Central memory CD8-positive, alpha-beta T cell (primary cell): ENCODE data around the gene ZNF474.

Experiments
- ATAC-seq: fragments of 150-1000 bp; cut with Tn5 transposase; replicated peaks from 2 replicates; pipeline ENCODE4 v1.10.0; 2022; ENCODE audit warnings: mild to moderate bottlenecking, moderate FRiP score, moderate number of reproducible peaks; ENCODE audit not compliant: poor library complexity, severe bottlenecking; ENCODE audit errors: extremely low read depth
- DNase-seq, 2 donors: peaks; one replicate each; pipeline ENCODE4 v3.0.0; 2021; ENCODE audit warnings: low spot score in 2 of 2
- H3K27ac Mint-ChIP-seq: one replicate; pipeline ENCODE4 v1.8.0; 2022; ENCODE audit warnings: low read depth, mild to moderate bottlenecking, moderate library complexity, mixed read lengths
- H3K27me3 Mint-ChIP-seq: one replicate; pipeline ENCODE4 v1.8.0; 2022; ENCODE audit warnings: mixed read lengths
- H3K36me3 Mint-ChIP-seq: one replicate; pipeline ENCODE4 v1.8.0; 2022; ENCODE audit warnings: mild to moderate bottlenecking, moderate library complexity, mixed read lengths; ENCODE audit not compliant: insufficient read depth
- H3K4me1 Mint-ChIP-seq: one replicate; pipeline ENCODE4 v1.8.0; 2022; ENCODE audit warnings: mixed read lengths
- H3K4me3 Mint-ChIP-seq: one replicate; pipeline ENCODE4 v1.8.0; 2022; ENCODE audit warnings: mild to moderate bottlenecking, moderate library complexity, mixed read lengths
- H3K9me3 Mint-ChIP-seq: one replicate; pipeline ENCODE4 v1.8.0; 2022; ENCODE audit warnings: mixed read lengths

ZNF474 gene

DNA sequence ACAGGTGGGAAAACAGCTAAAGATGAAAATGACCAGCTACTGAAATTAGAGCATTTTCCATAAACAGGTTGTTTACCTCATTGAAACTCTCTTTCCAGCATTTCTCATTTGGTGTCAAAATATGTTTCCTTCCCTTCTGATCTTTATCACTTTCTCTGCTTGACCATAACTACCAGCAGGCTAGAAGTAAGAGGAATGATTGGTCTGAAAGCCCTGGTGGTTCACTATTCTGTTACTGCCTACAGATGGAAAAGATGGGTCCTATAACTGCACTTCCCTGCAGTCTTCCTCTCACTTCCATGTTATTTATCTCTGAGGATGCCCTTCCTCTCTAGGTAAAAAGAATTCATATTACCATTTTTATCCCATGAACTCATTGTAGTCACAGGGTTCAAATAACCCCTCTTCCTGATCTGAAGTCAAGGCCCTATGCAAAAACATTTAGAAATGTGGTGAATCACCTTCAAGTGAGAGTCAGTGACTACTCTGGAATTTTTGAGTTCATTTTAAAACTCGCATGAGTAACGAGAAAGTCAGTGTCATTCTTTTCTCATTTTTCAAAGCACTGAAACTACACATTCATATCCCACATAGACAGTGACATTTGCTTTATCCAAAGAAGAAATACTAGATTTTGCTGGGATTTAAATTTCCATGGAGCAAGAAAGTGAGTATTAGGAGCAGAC, 51.7 kb downstream of the ZNF474 start:
- ATAC-seq (no peak), DNase-seq (no peak)
- Mint-ChIP-seq H3K27ac (no peak overlapping the region), H3K27me3 (peaks cover 9% of the 10 kb centered on the region), H3K36me3 (peaks cover 2% of the 10 kb centered on the region), H3K9me3 (no peaks in the 10 kb centered on the region), H3K4me3 (no peak overlapping the region), H3K4me1 (no peaks in the 10 kb centered on the region)

DNA sequence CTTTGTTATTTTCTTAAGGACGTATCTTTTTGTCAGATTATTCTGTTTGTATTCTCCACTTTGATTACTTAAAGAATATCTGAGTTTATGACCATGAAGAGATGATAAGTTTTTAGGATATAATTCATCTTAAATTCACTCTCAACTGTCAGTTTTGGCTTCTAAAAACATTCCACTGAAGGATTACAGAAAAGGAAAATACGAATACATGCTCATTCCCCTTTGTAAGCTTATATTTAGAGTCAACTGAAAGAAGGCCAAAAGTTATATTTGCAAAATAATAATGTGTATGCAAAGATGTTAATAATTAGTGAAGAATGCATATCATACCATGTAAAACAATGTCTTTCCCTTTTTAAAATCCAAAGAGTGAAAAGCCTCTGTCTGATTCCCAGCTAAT, 52.5 kb downstream of the ZNF474 start:
- Mint-ChIP-seq H3K27ac (no peak overlapping the region), H3K27me3 (peaks cover 9% of the 10 kb centered on the region), H3K9me3 (no peaks in the 10 kb centered on the region), H3K36me3 (peaks cover 2% of the 10 kb centered on the region), H3K4me1 (no peaks in the 10 kb centered on the region), H3K4me3 (no peak overlapping the region)
- ATAC-seq (no peak), DNase-seq (no peak)

DNA sequence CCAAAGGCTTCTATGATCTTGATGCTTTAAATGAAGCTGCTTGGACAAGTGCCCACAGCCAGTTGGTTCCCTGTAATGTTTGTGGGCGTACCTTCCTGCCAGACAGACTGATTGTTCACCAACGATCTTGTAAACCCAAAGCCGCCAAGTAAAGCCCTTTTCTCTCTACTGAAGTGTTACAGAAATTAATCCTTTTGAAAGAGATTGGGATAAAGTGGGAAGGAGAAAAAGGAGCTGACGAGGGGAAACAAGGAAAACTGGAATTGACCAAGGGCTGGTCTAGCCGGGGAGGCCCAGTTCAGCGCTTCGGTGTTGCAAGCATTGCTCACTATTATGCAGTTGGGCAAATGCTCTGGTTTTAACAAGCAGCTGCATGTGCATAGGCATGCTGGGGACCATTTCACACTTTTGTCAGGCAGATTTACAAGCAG, 53.2 kb downstream of the ZNF474 start:
- H3K27me3 Mint-ChIP-seq: peaks cover 9% of the 10 kb centered on the region
- H3K9me3 Mint-ChIP-seq: no peaks in the 10 kb centered on the region
- peaks cover 2% of the 10 kb centered on the region for H3K36me3 Mint-ChIP-seq
- H3K27ac Mint-ChIP-seq: no peak overlapping the region
- DNase-seq (no peak), ATAC-seq (no peak)
- H3K4me1 Mint-ChIP-seq: no peaks in the 10 kb centered on the region
- no peak overlapping the region for H3K4me3 Mint-ChIP-seq

DNA sequence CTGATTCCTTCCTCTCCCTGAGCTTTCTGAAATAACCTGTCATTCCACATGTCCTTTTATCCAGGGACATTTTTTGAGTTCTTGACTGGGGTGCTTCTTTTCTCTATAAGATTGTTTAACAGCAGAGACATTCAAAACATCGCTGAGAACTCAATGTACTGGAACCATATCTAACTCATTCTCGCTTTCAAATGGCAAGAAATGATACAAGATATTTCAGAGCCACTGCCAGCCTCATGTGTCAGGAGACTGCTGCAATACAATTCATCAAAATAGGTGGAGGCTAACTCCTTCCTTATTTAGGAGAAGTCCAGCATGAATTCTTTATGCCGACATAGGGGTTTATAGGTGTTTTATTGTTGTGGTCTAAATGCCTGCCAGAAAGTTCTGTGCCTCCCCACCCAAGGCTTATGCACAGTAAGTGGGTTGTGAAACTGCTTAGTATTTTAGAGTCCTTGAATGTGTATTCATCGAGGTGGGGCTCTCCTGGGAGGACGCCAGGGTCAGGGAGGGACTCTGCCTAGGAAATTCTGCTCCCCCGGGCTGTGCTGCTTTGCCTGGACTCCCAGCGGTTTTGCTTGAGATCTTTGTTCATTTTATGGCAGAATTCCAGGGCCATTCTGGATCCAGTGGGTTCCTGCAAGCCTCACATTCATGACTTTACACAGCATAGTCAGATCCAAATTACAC, 53.9 kb downstream of the ZNF474 start:
- no peaks in the 10 kb centered on the region for H3K9me3 Mint-ChIP-seq
- DNase-seq: no peak
- H3K36me3 Mint-ChIP-seq: peaks cover 2% of the 10 kb centered on the region
- peaks cover 9% of the 10 kb centered on the region for H3K27me3 Mint-ChIP-seq
- H3K4me1 Mint-ChIP-seq: no peaks in the 10 kb centered on the region
- H3K27ac Mint-ChIP-seq: no peak overlapping the region
- no peak for ATAC-seq
- no peak overlapping the region for H3K4me3 Mint-ChIP-seq

DNA sequence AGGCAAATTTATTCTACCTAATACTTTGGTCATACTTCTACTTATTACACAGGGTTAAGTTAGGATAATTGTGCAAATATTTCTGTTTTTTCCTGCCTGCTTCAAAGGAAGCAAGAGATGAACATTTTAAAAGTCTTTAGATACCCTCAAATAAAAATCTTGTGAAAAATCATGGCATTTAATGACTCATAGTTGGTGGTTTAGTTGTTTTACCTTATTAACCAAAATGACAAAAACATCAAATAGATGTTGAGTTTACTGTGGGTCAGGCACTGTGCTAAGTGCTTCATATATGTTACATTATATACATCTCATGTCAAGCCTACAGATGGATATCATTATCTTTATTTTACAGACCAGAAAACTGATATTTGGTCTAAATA, 54.4 kb downstream of the ZNF474 start:
- ATAC-seq: no peak
- Mint-ChIP-seq H3K27me3 (peaks cover 9% of the 10 kb centered on the region), H3K36me3 (peaks cover 2% of the 10 kb centered on the region), H3K27ac (no peak overlapping the region), H3K4me3 (no peak overlapping the region), H3K9me3 (no peaks in the 10 kb centered on the region), H3K4me1 (no peaks in the 10 kb centered on the region)
- no peak for DNase-seq

DNA sequence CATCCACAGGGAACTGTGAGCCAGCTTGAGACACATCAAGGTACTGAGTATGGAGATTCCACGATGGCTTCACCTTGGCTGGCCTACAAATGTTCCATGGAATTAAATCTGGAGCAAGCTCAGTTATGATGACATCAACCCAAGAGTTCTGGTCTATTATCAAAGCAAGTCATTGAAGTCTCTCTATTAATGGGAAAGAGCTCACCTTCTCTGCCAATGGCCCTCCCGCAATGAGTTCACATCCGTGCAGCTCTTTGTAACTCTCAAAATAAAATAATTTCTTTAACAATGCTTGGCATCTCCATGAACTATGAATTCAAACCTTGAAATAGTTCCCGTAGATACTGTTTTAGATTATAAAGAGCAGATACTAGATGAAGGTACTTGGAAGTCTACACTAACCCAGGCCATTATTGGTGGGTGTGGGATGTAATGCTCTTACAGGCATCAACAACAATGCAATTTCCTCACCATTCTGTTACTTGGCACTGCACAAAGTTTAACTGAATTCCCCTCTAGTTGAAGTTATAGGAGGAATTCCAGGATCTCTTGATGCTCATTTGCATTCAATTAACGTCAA, 55.4 kb downstream of the ZNF474 start:
- Mint-ChIP-seq H3K27me3 (peaks cover 9% of the 10 kb centered on the region), H3K4me3 (no peak overlapping the region), H3K9me3 (no peaks in the 10 kb centered on the region), H3K36me3 (peaks cover 2% of the 10 kb centered on the region), H3K4me1 (no peaks in the 10 kb centered on the region), H3K27ac (no peak overlapping the region)
- ATAC-seq (no peak), DNase-seq (no peak)

DNA sequence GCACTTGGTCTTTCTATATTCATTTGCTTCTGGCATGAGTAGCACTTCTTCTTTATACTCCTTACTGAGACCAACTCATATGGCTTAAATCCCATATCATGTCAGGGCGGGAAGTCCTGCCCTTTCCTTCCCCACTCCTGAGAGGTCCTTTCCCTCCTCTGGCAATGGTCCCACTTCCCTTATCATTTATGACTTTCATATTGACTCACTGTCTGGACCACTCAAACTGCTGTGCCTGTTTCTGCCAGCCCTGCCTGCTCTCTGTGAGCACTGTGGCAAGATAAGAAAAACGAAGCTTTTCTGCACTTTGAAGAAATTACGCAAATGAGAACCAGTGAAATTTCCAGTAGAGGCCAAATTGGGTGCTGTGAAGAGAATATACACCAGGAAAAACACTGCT, 58.1 kb downstream of the ZNF474 start:
- no peak overlapping the region for H3K27ac Mint-ChIP-seq
- no peaks in the 10 kb centered on the region for H3K36me3 Mint-ChIP-seq
- H3K4me3 Mint-ChIP-seq: no peak overlapping the region
- DNase-seq (no peak), ATAC-seq (no peak)
- no peaks in the 10 kb centered on the region for H3K9me3 Mint-ChIP-seq
- peaks cover 17% of the 10 kb centered on the region for H3K27me3 Mint-ChIP-seq
- no peaks in the 10 kb centered on the region for H3K4me1 Mint-ChIP-seq

DNA sequence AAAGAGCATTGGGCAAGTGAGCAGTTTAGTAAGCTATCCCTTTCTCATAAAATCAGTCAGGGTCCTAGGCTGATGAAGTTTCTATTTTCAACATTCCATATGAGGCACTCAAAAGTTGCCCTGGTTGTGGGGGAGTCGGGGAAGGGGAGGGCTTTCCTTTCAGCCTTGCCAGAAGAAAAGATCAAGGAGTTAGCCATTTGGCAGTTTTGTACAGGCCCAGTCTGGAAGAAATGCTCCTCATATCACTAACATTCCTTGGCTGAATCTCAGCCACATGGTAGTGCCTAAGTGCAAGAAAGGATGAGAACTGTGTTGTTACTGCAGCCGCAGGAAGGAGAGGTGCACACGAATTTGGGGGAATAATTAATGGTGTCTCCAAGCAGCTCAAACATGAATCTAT, 60.8 kb downstream of the ZNF474 start:
- H3K4me1 Mint-ChIP-seq: no peaks in the 10 kb centered on the region
- DNase-seq (no peak), ATAC-seq (no peak)
- H3K36me3 Mint-ChIP-seq: no peaks in the 10 kb centered on the region
- peaks cover 25% of the 10 kb centered on the region for H3K27me3 Mint-ChIP-seq
- no peaks in the 10 kb centered on the region for H3K9me3 Mint-ChIP-seq
- H3K4me3 Mint-ChIP-seq: no peak overlapping the region
- H3K27ac Mint-ChIP-seq: no peak overlapping the region

DNA sequence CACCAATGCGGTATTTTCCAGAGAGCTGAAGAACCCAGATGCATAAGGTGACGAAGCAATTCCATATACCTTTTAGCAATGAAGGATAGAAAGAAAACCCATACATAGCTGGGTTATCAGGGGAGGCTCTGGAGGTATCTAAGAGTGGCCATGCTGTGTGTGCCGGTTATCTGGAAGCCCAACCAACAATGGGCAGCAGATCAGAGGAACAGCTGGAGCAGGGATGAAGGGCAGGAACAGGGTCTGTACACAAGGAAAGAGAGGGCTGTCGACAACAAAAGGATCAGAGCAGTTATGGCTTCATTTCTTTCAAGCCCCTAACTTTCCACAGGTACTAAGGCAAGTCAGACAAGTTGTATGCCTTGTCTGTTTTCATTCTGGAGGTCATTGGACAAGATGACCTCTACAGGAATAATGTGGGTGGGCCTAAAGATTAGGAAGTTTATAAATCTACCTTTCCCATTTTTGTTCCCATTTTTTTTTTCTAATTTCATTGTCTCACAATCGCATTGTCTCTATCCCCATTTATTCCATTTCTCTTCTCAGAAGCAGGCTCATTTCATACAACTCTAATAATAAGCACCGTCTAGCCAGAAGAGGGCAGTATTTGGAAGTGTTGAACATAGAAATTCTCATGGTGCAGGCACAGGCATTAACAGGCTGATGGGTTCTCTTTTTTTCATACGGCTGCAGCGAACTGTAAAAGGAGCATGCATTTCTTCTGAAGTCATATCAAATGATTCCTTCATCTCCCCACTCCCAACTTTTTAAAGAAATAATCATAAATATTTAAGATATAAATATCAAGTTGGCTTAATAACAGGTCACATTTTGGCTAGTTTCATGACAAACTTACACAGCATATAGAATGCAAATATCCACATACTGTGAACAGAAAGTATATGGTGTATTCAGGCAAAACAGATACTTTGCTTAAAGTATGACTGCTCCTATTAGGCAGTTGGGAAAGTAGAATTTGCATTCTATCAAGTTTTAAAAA, 63.5 kb downstream of the ZNF474 start:
- Mint-ChIP-seq H3K9me3 (no peaks in the 10 kb centered on the region), H3K27me3 (peaks cover 25% of the 10 kb centered on the region), H3K4me3 (no peak overlapping the region), H3K27ac (no peak overlapping the region), H3K36me3 (no peaks in the 10 kb centered on the region), H3K4me1 (no peaks in the 10 kb centered on the region)
- DNase-seq: no peak
- ATAC-seq: no peak

DNA sequence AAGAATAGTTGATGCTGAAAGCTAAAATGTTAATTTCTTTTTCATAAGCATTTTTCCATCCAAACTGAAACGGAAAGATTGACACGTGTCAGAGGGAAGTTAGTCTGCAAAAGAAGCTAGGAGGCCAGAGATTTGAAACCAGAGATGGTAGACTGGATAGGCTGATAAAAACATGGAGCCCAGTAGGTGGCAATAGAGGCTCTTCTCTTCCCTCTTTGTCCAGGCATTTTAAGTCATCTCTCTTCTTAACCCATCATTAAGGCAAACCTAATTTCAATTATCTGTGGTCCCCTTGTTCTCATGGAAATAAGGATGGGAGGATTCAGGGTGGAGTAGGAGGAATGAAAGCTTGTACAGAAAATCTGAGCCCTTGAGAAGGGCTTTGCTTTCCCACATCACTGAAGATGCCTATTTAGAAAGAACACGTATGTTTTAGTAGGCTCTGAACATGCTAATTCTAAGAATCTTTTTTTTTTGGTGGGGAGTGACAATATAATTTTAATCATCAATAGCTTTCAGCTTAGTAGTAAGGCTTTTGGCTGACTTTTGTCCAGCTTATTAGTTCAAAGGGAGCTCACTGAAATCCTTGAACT, 66.6 kb downstream of the ZNF474 start:
- no peak overlapping the region for H3K4me3 Mint-ChIP-seq
- peaks cover 25% of the 10 kb centered on the region for H3K27me3 Mint-ChIP-seq
- no peaks in the 10 kb centered on the region for H3K36me3 Mint-ChIP-seq
- H3K4me1 Mint-ChIP-seq: no peaks in the 10 kb centered on the region
- ATAC-seq (no peak), DNase-seq (no peak)
- H3K27ac Mint-ChIP-seq: no peak overlapping the region
- H3K9me3 Mint-ChIP-seq: no peaks in the 10 kb centered on the region

DNA sequence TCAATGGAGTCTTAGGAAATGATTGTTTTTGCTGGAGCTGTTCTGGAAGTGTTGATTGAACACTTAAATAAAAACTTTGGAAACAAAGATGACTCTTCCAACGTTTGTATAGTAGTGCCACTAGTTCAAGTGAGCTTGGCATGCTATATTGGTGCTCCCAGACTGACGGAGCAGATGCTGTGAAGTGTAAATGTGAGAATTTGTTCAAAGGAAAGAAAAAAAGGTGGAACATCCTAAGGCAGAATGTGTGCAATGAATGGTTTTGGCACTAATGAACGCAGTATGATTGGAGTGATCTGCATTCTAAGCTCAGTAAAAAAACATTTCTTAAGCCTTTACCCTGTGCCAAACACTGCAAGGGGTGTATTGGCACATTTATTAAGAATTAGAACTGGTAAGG, 69.8 kb downstream of the ZNF474 start:
- ATAC-seq: no peak
- peaks cover 3% of the 10 kb centered on the region for H3K27me3 Mint-ChIP-seq

DNA sequence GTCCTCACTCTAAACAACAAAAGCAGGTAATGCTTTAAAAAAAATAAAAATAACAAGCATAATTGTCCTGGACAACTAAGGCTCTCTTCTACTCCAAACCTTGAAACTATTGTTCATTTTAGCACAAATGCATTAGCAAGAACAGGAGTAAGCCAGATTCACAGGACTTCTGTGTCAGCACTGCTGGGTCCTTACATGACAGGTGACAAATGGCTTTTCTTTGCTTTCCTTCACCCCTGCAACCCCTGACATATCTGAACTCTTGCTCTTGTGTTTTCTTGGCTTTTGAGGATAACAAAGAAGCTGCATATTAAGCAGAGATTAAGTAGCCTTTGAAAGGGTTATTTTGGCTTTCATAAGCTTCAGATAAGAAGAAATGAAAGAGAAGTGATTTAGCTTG, 71.1 kb downstream of the ZNF474 start:
- Mint-ChIP-seq H3K9me3 (peaks cover 1% of the 10 kb centered on the region), H3K27me3 (no peaks in the 10 kb centered on the region), H3K4me1 (no peaks in the 10 kb centered on the region), H3K4me3 (no peak overlapping the region), H3K27ac (no peak overlapping the region), H3K36me3 (no peaks in the 10 kb centered on the region)
- ATAC-seq (no peak), DNase-seq (no peak)

More for the DNA sequence above, 69.8 kb downstream of the ZNF474 start:
- H3K9me3 Mint-ChIP-seq: no peaks in the 10 kb centered on the region
- H3K4me1 Mint-ChIP-seq: no peaks in the 10 kb centered on the region
- DNase-seq: no peak
- H3K4me3 Mint-ChIP-seq: no peak overlapping the region
- no peaks in the 10 kb centered on the region for H3K36me3 Mint-ChIP-seq
- H3K27ac Mint-ChIP-seq: no peak overlapping the region
